ENCODE results near the gene KDM6B.

Gene KDM6B

DNA sequence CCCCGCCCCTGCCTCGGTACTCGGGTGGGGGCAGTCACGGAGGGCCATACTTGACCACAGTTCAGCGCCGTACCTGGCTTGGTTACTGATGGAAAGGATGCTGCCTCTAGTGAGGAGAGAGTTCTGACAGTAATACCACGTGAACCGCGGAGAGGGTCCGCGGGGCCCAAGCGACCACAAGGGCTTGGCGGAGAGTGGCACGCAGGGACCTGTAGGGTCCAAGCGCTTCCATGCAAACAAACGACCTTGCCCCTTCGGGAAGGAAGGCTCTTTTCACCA, 9.2 kb downstream of the KDM6B start:
- Histone ChIP-seq H3K36me3 (replicated peaks; ENCODE audit: low read depth, low read length) (peaks cover 8% of the 10 kb centered on the region), H4K20me1 (ENCODE audit: insufficient read depth, low read length) (peaks cover 42% of the 10 kb centered on the region), H3K27ac (ENCODE audit: low read length) (peak overlapping the region; percentile 98), H3K4me2 (ENCODE audit: low read length) (peak overlapping the region; percentile 96), H3K9ac (ENCODE audit: low read length) (peak overlapping the region; percentile 99), H3K79me2 (ENCODE audit: low read length) (peaks cover 69% of the 10 kb centered on the region), H3K4me1 (ENCODE audit: low read length) (peaks cover 38% of the 10 kb centered on the region), H3K4me3 (ENCODE audit: low read length) (peak overlapping the region; percentile 88), H3K9me3 (ENCODE audit: insufficient read depth, low read length) (no peaks in the 10 kb centered on the region), H3K27me3 (ENCODE audit: low read depth, low read length) (no peaks in the 10 kb centered on the region), H2AFZ (ENCODE audit: low read depth, low read length) (no peak overlapping the region)
- no peak for TF ChIP-seq EZH2phosphoT487 (IDR thresholded peaks at IDR 0.05; ENCODE audit: low read depth)
- TF ChIP-seq, protein P1, sequence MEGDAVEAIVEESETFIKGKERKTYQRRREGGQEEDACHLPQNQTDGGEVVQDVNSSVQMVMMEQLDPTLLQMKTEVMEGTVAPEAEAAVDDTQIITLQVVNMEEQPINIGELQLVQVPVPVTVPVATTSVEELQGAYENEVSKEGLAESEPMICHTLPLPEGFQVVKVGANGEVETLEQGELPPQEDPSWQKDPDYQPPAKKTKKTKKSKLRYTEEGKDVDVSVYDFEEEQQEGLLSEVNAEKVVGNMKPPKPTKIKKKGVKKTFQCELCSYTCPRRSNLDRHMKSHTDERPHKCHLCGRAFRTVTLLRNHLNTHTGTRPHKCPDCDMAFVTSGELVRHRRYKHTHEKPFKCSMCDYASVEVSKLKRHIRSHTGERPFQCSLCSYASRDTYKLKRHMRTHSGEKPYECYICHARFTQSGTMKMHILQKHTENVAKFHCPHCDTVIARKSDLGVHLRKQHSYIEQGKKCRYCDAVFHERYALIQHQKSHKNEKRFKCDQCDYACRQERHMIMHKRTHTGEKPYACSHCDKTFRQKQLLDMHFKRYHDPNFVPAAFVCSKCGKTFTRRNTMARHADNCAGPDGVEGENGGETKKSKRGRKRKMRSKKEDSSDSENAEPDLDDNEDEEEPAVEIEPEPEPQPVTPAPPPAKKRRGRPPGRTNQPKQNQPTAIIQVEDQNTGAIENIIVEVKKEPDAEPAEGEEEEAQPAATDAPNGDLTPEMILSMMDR (IDR thresholded peaks at IDR 0.05; ENCODE audit: low read depth, low read length): no peak

DNA sequence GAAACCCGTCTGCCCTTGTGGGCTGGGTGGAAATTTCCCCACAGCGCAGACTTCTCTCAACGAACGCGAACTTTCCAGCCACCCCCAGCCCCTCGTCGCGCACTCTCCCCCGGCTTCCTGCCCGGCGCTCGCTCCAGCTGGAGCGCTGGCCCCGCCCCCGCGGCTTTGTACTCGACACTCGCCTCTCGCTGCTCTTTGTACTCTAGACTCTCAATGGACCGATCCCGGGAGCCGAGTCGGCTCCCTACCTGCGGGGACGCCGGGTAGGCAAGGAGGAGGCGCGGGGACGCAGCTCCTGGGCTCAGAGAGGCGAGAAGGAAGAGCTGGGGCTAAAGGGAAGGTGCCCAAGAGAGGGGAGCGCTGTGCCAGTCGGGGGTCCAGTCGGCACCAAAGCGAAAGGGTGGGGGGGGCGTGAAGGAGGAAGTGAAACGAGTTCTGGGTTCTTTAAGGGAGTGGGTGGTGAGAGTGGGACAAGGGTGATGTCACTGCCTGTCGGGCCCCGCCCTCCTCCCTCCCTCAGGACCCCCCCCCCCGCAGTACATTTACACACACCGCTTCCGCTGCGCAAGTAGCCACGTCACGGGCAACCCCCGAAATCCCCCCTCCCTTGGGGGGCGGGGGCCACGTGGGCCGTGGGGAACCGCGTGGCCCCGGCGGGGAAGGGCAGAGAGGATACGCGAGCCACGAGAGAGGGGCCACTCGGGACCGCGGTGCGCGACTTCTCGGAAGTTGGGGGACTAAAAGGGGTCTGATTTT, 9.7 kb downstream of the KDM6B start:
- peak overlapping the region; percentile 98 for H3K27ac ChIP-seq (ENCODE audit: low read length)
- H3K79me2 ChIP-seq (ENCODE audit: low read length): peaks cover 64% of the 10 kb centered on the region
- peak overlapping the region; percentile 88 for H3K4me3 ChIP-seq (ENCODE audit: low read length)
- peak overlapping the region; percentile 99 for H3K9ac ChIP-seq (ENCODE audit: low read length)
- peak overlapping the region; percentile 96 for H3K4me2 ChIP-seq (ENCODE audit: low read length)
- no peaks in the 10 kb centered on the region for H3K27me3 ChIP-seq (ENCODE audit: low read depth, low read length)
- H4K20me1 ChIP-seq (ENCODE audit: insufficient read depth, low read length): peaks cover 39% of the 10 kb centered on the region
- H3K9me3 ChIP-seq (ENCODE audit: insufficient read depth, low read length): no peaks in the 10 kb centered on the region
- peaks cover 8% of the 10 kb centered on the region for H3K36me3 ChIP-seq (replicated peaks; ENCODE audit: low read depth, low read length)
- no peak overlapping the region for H2AFZ ChIP-seq (ENCODE audit: low read depth, low read length)
- H3K4me1 ChIP-seq (ENCODE audit: low read length): peaks cover 34% of the 10 kb centered on the region
- TF ChIP-seq, protein P1 (IDR thresholded peaks at IDR 0.05; ENCODE audit: low read depth, low read length): no peak
- no peak for TF ChIP-seq EZH2phosphoT487 (IDR thresholded peaks at IDR 0.05; ENCODE audit: low read depth)

DNA sequence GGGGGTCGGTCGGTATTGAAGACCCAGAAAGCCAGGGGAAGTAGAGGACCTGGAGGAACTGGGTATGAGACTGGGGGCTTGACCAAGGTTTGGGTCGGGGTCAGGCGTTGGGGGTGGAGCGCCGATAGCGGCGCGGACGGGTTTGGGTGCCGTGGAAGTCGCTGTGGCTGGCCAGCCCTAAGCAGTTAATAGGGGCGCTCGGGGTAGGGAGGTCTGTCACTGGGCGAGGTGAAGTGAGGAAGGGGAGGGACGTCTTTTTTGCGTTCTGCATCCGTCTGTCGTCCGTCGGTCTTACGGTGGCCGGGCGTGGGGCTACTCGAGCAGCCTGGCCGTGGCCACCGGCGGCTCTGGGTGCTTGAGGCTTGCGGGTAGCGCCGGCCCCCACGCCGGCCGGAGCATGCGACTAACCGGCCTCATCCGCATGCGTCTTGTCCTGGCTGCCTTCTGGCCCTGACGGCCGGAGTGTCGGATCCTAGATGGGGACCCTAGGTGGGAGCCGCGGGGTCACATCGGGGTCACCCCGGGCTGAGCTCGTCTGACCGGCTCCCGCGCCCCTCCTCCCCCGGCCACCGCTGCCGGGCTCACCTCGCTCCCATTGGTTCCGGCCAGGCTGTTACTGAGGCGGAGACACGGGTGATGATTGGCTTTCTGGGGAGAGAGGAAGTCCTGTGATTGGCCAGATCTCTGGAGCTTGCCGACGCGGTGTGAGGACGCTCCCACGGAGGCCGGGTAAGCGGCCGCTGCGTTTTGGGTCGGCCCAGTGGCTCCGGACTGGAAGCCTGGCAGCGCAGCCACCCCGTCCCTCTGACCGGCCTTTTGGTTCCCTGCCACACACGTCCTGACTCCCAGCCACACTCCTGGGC, 10.5 kb downstream of the KDM6B start:
- Histone ChIP-seq H2AFZ (ENCODE audit: low read depth, low read length) (no peak overlapping the region), H3K27ac (ENCODE audit: low read length) (peak overlapping the region; percentile 98), H3K79me2 (ENCODE audit: low read length) (peaks cover 56% of the 10 kb centered on the region)

More for the DNA sequence above, 10.5 kb downstream of the KDM6B start:
- Histone ChIP-seq H3K9me3 (ENCODE audit: insufficient read depth, low read length) (no peaks in the 10 kb centered on the region), H3K9ac (ENCODE audit: low read length) (peak overlapping the region; percentile 87), H3K4me3 (ENCODE audit: low read length) (peak overlapping the region; percentile 88), H3K36me3 (replicated peaks; ENCODE audit: low read depth, low read length) (peaks cover 8% of the 10 kb centered on the region), H3K4me2 (ENCODE audit: low read length) (peak overlapping the region; percentile 81), H3K4me1 (ENCODE audit: low read length) (peaks cover 29% of the 10 kb centered on the region), H3K27me3 (ENCODE audit: low read depth, low read length) (no peaks in the 10 kb centered on the region), H4K20me1 (ENCODE audit: insufficient read depth, low read length) (peaks cover 31% of the 10 kb centered on the region)
- TF ChIP-seq EZH2phosphoT487 (IDR thresholded peaks at IDR 0.05; ENCODE audit: low read depth): no peak
- TF ChIP-seq, protein P1 (IDR thresholded peaks at IDR 0.05; ENCODE audit: low read depth, low read length): no peak
